DOHH2 (cell line): ENCODE results near the gene SCAMP2.

Source experiments
- H3F3A ChIP-seq: fragments of 200-600 bp; sonication (generic), shearing (Covaris generic); 2 replicates; pipeline ENCODE4 v1.6.0; 2016; ENCODE audit warnings: antibody characterized with exemption, mild to moderate bottlenecking; ENCODE audit not compliant: control insufficient read depth, insufficient read depth
- H3K27ac ChIP-seq: fragments of 200-600 bp; sonication (generic); 2 replicates; pipeline ENCODE4 v1.5.1; 2014; ENCODE audit warnings: low read depth, mild to moderate bottlenecking, low read length, moderate library complexity
- H3K27me3 ChIP-seq: fragments of 200-600 bp; sonication (generic); 2 replicates; pipeline ENCODE4 v1.6.1; 2014; ENCODE audit warnings: mild to moderate bottlenecking, low read length, mixed read lengths; ENCODE audit not compliant: control insufficient read depth
- H3K36me3 ChIP-seq: fragments of 200-600 bp; sonication (generic); 2 replicates; pipeline ENCODE4 v1.6.1; 2014; ENCODE audit warnings: mild to moderate bottlenecking, low read length, moderate library complexity, mixed read lengths; ENCODE audit not compliant: control insufficient read depth
- H3K4me1 ChIP-seq: fragments of 200-600 bp; sonication (generic); 2 replicates; pipeline ENCODE4 v1.6.1; 2014; ENCODE audit warnings: mild to moderate bottlenecking, low read length, mixed read lengths; ENCODE audit not compliant: control insufficient read depth
- H3K4me2 ChIP-seq: fragments of 200-600 bp; sonication (generic); 2 replicates; pipeline ENCODE4 v1.6.0; 2014; ENCODE audit warnings: mild to moderate bottlenecking, low read length, moderate library complexity
- H3K4me3 ChIP-seq: fragments of 200-600 bp; sonication (generic); 2 replicates; pipeline ENCODE4 v1.5.1; 2014; ENCODE audit warnings: mild to moderate bottlenecking, low read length, mixed read lengths
- H3K79me2 ChIP-seq: fragments of 200-600 bp; sonication (generic); 2 replicates; pipeline ENCODE4 v1.6.1; 2014; ENCODE audit warnings: mild to moderate bottlenecking, low read length, mixed read lengths; ENCODE audit not compliant: control insufficient read depth
- H3K9me2 ChIP-seq: fragments of 200-600 bp; sonication (generic); replicated peaks from 2 replicates; pipeline ENCODE4 v1.6.1; 2014; ENCODE audit warnings: mild to moderate bottlenecking, low read length, mixed read lengths; ENCODE audit not compliant: control insufficient read depth
- H3K9me3 ChIP-seq: fragments of 200-600 bp; sonication (generic); 2 replicates; pipeline ENCODE4 v1.6.1; 2014; ENCODE audit warnings: antibody characterized with exemption, low read length, mixed read lengths; ENCODE audit not compliant: control insufficient read depth, insufficient read depth
- H4K20me1 ChIP-seq: fragments of 200-600 bp; sonication (generic); 2 replicates; pipeline ENCODE4 v1.6.0; 2014; ENCODE audit warnings: low read depth, mild to moderate bottlenecking, antibody characterized with exemption, low read length, moderate library complexity; ENCODE audit not compliant: control insufficient read depth, insufficient read depth
- EZH2phosphoT487 ChIP-seq: fragments of 200-600 bp; sonication (generic); IDR thresholded peaks from 2 replicates; pipeline ENCODE4 v1.6.1; 2017; ENCODE audit warnings: borderline replicate concordance, mild to moderate bottlenecking, antibody characterized with exemption, low read length, moderate library complexity, mixed read lengths
- TF ChIP-seq, protein P1 (sequence below): fragments of 200-600 bp; sonication (generic); IDR thresholded peaks from one replicate; pipeline ENCODE4 v1.5.1; 2014; ENCODE audit warnings: antibody characterized with exemption, mild to moderate bottlenecking, low read depth, low read length; ENCODE audit not compliant: poor library complexity, severe bottlenecking

Gene SCAMP2

GRCh38 chr15:74847432-74847831, 25.7 kb downstream of the SCAMP2 start:
- no peaks in the 10 kb centered on the region for H3F3A ChIP-seq
- H4K20me1 ChIP-seq, result no peaks in the 10 kb centered on the region
- peaks cover 20% of the 10 kb centered on the region for H3K4me1 ChIP-seq
- H3K27ac ChIP-seq, result no peak overlapping the region
- no peak for TF ChIP-seq EZH2phosphoT487
- TF ChIP-seq, protein P1, sequence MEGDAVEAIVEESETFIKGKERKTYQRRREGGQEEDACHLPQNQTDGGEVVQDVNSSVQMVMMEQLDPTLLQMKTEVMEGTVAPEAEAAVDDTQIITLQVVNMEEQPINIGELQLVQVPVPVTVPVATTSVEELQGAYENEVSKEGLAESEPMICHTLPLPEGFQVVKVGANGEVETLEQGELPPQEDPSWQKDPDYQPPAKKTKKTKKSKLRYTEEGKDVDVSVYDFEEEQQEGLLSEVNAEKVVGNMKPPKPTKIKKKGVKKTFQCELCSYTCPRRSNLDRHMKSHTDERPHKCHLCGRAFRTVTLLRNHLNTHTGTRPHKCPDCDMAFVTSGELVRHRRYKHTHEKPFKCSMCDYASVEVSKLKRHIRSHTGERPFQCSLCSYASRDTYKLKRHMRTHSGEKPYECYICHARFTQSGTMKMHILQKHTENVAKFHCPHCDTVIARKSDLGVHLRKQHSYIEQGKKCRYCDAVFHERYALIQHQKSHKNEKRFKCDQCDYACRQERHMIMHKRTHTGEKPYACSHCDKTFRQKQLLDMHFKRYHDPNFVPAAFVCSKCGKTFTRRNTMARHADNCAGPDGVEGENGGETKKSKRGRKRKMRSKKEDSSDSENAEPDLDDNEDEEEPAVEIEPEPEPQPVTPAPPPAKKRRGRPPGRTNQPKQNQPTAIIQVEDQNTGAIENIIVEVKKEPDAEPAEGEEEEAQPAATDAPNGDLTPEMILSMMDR, result no peak
- no peak overlapping the region for H3K4me2 ChIP-seq
- no peaks in the 10 kb centered on the region for H3K9me3 ChIP-seq
- peaks cover 3% of the 10 kb centered on the region; the same call in 1 of the 2 replicates for H3K79me2 ChIP-seq
- no peaks in the 10 kb centered on the region for H3K9me2 ChIP-seq
- H3K36me3 ChIP-seq, result peaks cover 63% of the 10 kb centered on the region
- H3K4me3 ChIP-seq, result no peak overlapping the region
- no peaks in the 10 kb centered on the region for H3K27me3 ChIP-seq

DNA sequence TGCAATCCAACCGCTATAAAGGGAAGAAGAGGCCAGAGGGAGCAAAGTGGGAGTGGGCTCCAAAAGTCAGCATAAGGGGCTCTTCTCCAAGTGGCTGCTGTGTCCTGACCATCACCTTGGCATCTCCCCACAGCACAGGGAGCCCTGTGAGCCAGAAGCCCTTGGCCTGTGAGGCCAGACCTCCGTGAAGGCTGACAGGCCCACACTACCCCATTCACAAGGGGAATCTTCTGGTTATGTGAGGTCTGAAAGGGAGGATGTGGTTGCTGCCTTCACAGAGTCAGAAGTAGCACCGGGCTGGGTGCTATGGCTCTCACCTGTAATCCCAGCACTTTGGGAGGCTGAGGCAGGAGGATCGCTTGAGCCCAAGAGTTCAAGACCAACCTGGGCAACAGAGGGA, 27.6 kb downstream of the SCAMP2 start:
- H3K79me2 ChIP-seq, result peaks cover 7% of the 10 kb centered on the region; the same call in 1 of the 2 replicates
- no peaks in the 10 kb centered on the region for H3K27me3 ChIP-seq
- H3K9me2 ChIP-seq, result no peaks in the 10 kb centered on the region
- no peaks in the 10 kb centered on the region for H3K9me3 ChIP-seq
- no peaks in the 10 kb centered on the region for H3F3A ChIP-seq
- peaks cover 29% of the 10 kb centered on the region for H3K4me1 ChIP-seq
- H3K4me3 ChIP-seq, result no peak overlapping the region
- H4K20me1 ChIP-seq, result peaks cover 4% of the 10 kb centered on the region; the same call in 1 of the 2 replicates
- H3K27ac ChIP-seq, result no peak overlapping the region
- peaks cover 50% of the 10 kb centered on the region for H3K36me3 ChIP-seq
- TF ChIP-seq, protein P1, result no peak
- no peak for TF ChIP-seq EZH2phosphoT487
- no peak overlapping the region for H3K4me2 ChIP-seq

- no peaks in the 10 kb centered on the region for H3K27me3 ChIP-seq
- peaks cover 29% of the 10 kb centered on the region for H3K4me1 ChIP-seq
- peaks cover 4% of the 10 kb centered on the region; the same call in 1 of the 2 replicates for H4K20me1 ChIP-seq
- H3K4me2 ChIP-seq, result no peak overlapping the region
- H3K9me3 ChIP-seq, result no peaks in the 10 kb centered on the region
- H3K4me3 ChIP-seq, result no peak overlapping the region
- H3F3A ChIP-seq, result no peaks in the 10 kb centered on the region
- TF ChIP-seq EZH2phosphoT487, result no peak
- peaks cover 46% of the 10 kb centered on the region for H3K36me3 ChIP-seq
- H3K27ac ChIP-seq, result no peak overlapping the region
- peaks cover 7% of the 10 kb centered on the region; the same call in 1 of the 2 replicates for H3K79me2 ChIP-seq
- no peaks in the 10 kb centered on the region for H3K9me2 ChIP-seq
Observed at GRCh38 chr15:74845208-74845568, 28.0 kb downstream of the SCAMP2 start.

DNA sequence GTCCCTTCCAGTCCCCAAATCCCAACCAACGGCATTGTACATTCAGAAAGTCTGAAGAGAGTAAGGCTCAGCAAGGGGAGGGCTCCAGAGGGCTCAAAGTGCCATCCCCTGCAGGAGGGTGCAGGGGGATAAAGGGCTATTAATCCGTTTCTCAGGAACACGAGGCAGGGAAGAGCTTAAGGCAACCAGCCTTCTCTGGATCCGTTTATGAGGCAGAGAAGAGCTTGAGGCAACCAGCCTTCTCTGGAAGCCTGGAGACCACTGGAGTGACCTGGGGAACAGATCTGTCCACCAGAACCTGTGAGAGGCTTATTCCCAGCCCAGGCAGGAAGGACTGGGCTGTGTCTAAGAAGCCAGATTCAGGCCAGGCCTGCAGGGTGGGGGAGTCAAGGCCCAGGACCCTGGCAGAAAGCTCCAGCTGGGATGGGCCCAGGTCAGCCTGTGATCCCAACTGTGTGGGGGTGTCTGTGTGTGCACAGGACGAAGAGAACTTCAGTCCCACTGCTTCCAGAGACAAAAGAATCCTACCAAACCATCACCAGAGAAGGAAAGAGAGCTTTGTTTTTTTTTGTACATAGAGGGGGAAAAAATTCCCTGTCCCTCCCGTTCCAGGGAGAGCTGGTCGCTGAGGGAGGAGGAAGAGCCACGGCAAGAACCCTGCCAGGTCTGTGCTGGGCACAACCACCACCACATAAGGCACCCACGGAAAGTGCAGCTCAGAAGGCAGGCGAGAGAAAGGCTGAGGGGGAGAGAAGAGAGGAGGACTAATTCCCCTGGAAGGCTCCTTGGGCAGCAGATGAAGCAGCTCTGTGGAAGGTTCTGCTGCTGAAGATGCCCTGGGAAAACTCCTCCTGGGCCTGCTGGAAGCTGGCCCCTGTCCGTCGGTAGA, 28.6 kb downstream of the SCAMP2 start:
- H3K27ac ChIP-seq, result no peak overlapping the region
- H3K36me3 ChIP-seq, result peaks cover 39% of the 10 kb centered on the region

More for the DNA sequence above, 28.6 kb downstream of the SCAMP2 start:
- H3K79me2 ChIP-seq, result peaks cover 7% of the 10 kb centered on the region; the same call in 1 of the 2 replicates
- H3K9me2 ChIP-seq, result no peaks in the 10 kb centered on the region
- TF ChIP-seq, protein P1, result no peak
- TF ChIP-seq EZH2phosphoT487, result no peak
- H3K9me3 ChIP-seq, result no peaks in the 10 kb centered on the region
- H3K4me1 ChIP-seq, result peaks cover 29% of the 10 kb centered on the region
- no peaks in the 10 kb centered on the region for H3F3A ChIP-seq
- peaks cover 4% of the 10 kb centered on the region; the same call in 1 of the 2 replicates for H4K20me1 ChIP-seq
- H3K4me2 ChIP-seq, result peak overlapping the region; percentile 67
- no peaks in the 10 kb centered on the region for H3K27me3 ChIP-seq
- H3K4me3 ChIP-seq, result no peak overlapping the region
